OCI-LY3 (cell line): Measurements from ENCODE around the gene ZNF433.

ENCODE experiments used
- H2AFZ ChIP-seq: fragments of 200-600, 300-600 bp; shearing (Covaris generic); 2 replicates; pipeline ENCODE4 v1.6.0; 2014; ENCODE audit warnings: antibody characterized with exemption, low read depth, low read length
- H3K27ac ChIP-seq: fragments of 200-600, 300-600 bp; sonication (generic); 2 replicates; pipeline ENCODE4 v1.5.1; 2014; ENCODE audit warnings: mild to moderate bottlenecking, low read length, moderate library complexity, mixed read lengths
- H3K27me3 ChIP-seq: fragments of 200-600, 300-600 bp; sonication (generic); 2 replicates; pipeline ENCODE4 v1.6.1; 2014; ENCODE audit warnings: low read depth, low read length, mixed read lengths
- H3K36me3 ChIP-seq: fragments of 200-600, 300-600 bp; sonication (generic); replicated peaks from 2 replicates; pipeline ENCODE3; 2014; ENCODE audit warnings: low read depth, low read length, mixed read lengths
- H3K4me1 ChIP-seq: fragments of 300-600, 200-600 bp; sonication (generic); 2 replicates; pipeline ENCODE4 v1.6.1; 2014; ENCODE audit warnings: low read length, mixed read lengths
- H3K4me2 ChIP-seq: fragments of 200-600, 300-600 bp; sonication (generic); 2 replicates; pipeline ENCODE4 v1.6.1; 2014; ENCODE audit warnings: low read length, mixed read lengths
- H3K4me3 ChIP-seq: fragments of 300-600, 200-600 bp; sonication (generic); 2 replicates; pipeline ENCODE4 v1.5.1; 2014; ENCODE audit warnings: antibody characterized with exemption, mild to moderate bottlenecking, low read length, moderate library complexity
- H3K79me2 ChIP-seq: fragments of 300-600, 200-600 bp; shearing (Covaris generic); 2 replicates; pipeline ENCODE4 v1.6.1; 2014; ENCODE audit warnings: mild to moderate bottlenecking, low read length, mixed read lengths
- H3K9ac ChIP-seq: fragments of 300-600, 200-600 bp; shearing (Covaris generic); 2 replicates; pipeline ENCODE4 v1.6.0; 2014; ENCODE audit warnings: mild to moderate bottlenecking, low read length, moderate library complexity
- H3K9me3 ChIP-seq: fragments of 200-600, 300-600 bp; shearing (Covaris generic); 2 replicates; pipeline ENCODE4 v1.6.1; 2014; ENCODE audit warnings: low read length, mixed read lengths; ENCODE audit not compliant: insufficient read depth
- H4K20me1 ChIP-seq: fragments of 200-600, 300-600 bp; sonication (generic); 2 replicates; pipeline ENCODE4 v1.6.1; 2016; ENCODE audit warnings: low read length, mixed read lengths; ENCODE audit not compliant: insufficient read depth
- CTCF ChIP-seq: fragments of 200-600, 300-600 bp; sonication (generic); IDR thresholded peaks from 2 replicates; pipeline ENCODE4 v1.5.1; 2014; ENCODE audit warnings: antibody characterized with exemption, low read length, low read depth
- EZH2phosphoT487 ChIP-seq: fragments of 200-600 bp; shearing (Covaris generic); IDR thresholded peaks from 2 replicates; pipeline ENCODE4 v1.6.1; 2018; ENCODE audit warnings: antibody characterized with exemption, mixed run types, low read depth

ZNF433 gene

GRCh38 chr19:11979527-11979926 is 56.0 kb downstream of the ZNF433 start:
- Histone ChIP-seq H3K79me2 (no peaks in the 10 kb centered on the region), H2AFZ (no peak overlapping the region), H3K4me3 (no peak overlapping the region), H3K4me2 (no peak overlapping the region), H3K36me3 (peaks cover 40% of the 10 kb centered on the region), H4K20me1 (no peaks in the 10 kb centered on the region), H3K4me1 (0 out of 2 replicates have a peak, but pooled peaks cover 8% of the 10 kb centered on the region), H3K9ac (no peak overlapping the region), H3K27me3 (no peaks in the 10 kb centered on the region), H3K27ac (no peak overlapping the region), H3K9me3 (peaks cover 37% of the 10 kb centered on the region)
- TF ChIP-seq CTCF, result no peak
- no peak for TF ChIP-seq EZH2phosphoT487

- Histone ChIP-seq H2AFZ (no peak overlapping the region), H3K4me1 (0 out of 2 replicates have a peak, but pooled peaks cover 8% of the 10 kb centered on the region), H3K9ac (no peak overlapping the region), H3K36me3 (peaks cover 40% of the 10 kb centered on the region), H3K27ac (no peak overlapping the region), H3K4me2 (no peak overlapping the region), H3K27me3 (no peaks in the 10 kb centered on the region), H3K9me3 (peaks cover 37% of the 10 kb centered on the region), H3K4me3 (no peak overlapping the region), H3K79me2 (no peaks in the 10 kb centered on the region), H4K20me1 (no peaks in the 10 kb centered on the region)
- TF ChIP-seq CTCF (no peak), EZH2phosphoT487 (no peak)
Measured at GRCh38 chr19:11978492-11979100, 56.9 kb downstream of the ZNF433 start.

- Histone ChIP-seq H3K9me3 (peaks cover 8% of the 10 kb centered on the region; the same call in 1 of the 2 replicates), H2AFZ (no peak overlapping the region), H3K79me2 (no peaks in the 10 kb centered on the region), H3K36me3 (peaks cover 8% of the 10 kb centered on the region), H3K9ac (no peak overlapping the region), H3K27ac (no peak overlapping the region), H3K4me1 (peaks cover 17% of the 10 kb centered on the region), H3K27me3 (no peaks in the 10 kb centered on the region), H3K4me3 (no peak overlapping the region), H3K4me2 (no peak overlapping the region), H4K20me1 (no peaks in the 10 kb centered on the region; the same call in 1 of the 2 replicates)
- TF ChIP-seq CTCF (no peak), EZH2phosphoT487 (no peak)
Measured at GRCh38 chr19:11973019-11973810, 62.3 kb downstream of the ZNF433 start.

GRCh38 chr19:11971041-11971440 is 64.4 kb downstream of the ZNF433 start:
- H2AFZ ChIP-seq, result no peak overlapping the region
- no peaks in the 10 kb centered on the region for H3K79me2 ChIP-seq
- no peaks in the 10 kb centered on the region; the same call in 1 of the 2 replicates for H4K20me1 ChIP-seq
- H3K9ac ChIP-seq, result no peak overlapping the region
- H3K27ac ChIP-seq, result no peak overlapping the region
- H3K4me3 ChIP-seq, result no peak overlapping the region
- no peaks in the 10 kb centered on the region; the same call in 1 of the 2 replicates for H3K27me3 ChIP-seq
- TF ChIP-seq EZH2phosphoT487, result no peak
- no peaks in the 10 kb centered on the region for H3K36me3 ChIP-seq
- H3K4me1 ChIP-seq, result peaks cover 17% of the 10 kb centered on the region
- H3K4me2 ChIP-seq, result 0 out of 2 replicates have a peak overlapping the region, but pooled peaks have one; percentile 10
- H3K9me3 ChIP-seq, result 0 out of 2 replicates have a peak, but pooled peaks cover 5% of the 10 kb centered on the region
